GM23338 (cell line): ENCODE measurements around the gene HRAS. TPM values are rescaled to one million over a fixed set of nuclear protein-coding genes. Genes with fewer than 3 reads are reported as not detected.

Source experiments
- ZNF462 ChIP-seq: fragments of 250-450 bp; sonication (Bioruptor Pico); IDR thresholded peaks from 2 replicates; pipeline ENCODE4 v1.5.0; 2020; ENCODE audit warnings: mild to moderate bottlenecking, moderate library complexity
- microRNA counts: library from miRNA; unstranded; fragments of <30 nt; microRNA quantifications from one replicate; lab custom pipeline; 2017
- microRNA-seq: library from miRNA; unstranded; fragments of <30 nt; microRNA quantifications from one replicate; pipeline ENCODE4, GENCODE V29; 2017
- polyA plus RNA-seq: library from polyadenylated mRNA; unstranded; fragments of >200 nt; fragmentation: Nextera tagmentation; extraction: Ambion mirVana; gene quantifications from 2 replicates; pipeline ENCODE4 v1.2.1, GENCODE V29; 2016
- small RNA-seq: library from RNA; depleted of rRNA; stranded (forward); fragments of <200 nt; gene quantifications from one replicate; pipeline ENCODE3, GENCODE V24; 2014; ENCODE audit warnings: low replicate concordance
- total RNA-seq: library from RNA; depleted of rRNA; stranded (reverse); fragments of >200 nt; shearing (Covaris generic); gene quantifications from 2 replicates; pipeline ENCODE4 v1.2.3, GENCODE V29; 2014; rRNA removed

The HRAS gene
- total and polyA plus RNA-seq, 2 experiments from 2014 or later, result 37.9 to 48.7 TPM

GRCh38 chr11:484616-485015 lies 50.8 kb downstream of the HRAS start (continued):
- TF ChIP-seq ZNF462 (CRISPR knock-in tag), result no peak

MicroRNA genes within 50 kb of the gene (microRNA counts, 767-probe panel; counts per million panel counts)
- microRNA hsa-miR-210 (lab: Ali Mortazavi, UCI), result not detected

Small RNAs within 50 kb of the gene (microRNA-seq; reads per million reads assigned to microRNA genes)
- 69.5 reads per million, percentile 60 among the genes with 10 or more reads in this experiment for gene MIR210

Small RNAs within 50 kb of the gene (small RNA-seq; reads per million reads assigned to genes)
- 4.9 reads per million, percentile 93 among the genes with 10 or more reads in this experiment for gene MIR210

Other genes starting within 250 kb of the HRAS start
- 45.4 and 55.8 TPM in 2 replicates for gene PGGHG, start 246.4 kb downstream of the HRAS start, total RNA-seq
- 18.1 and 24.9 TPM in 2 replicates for gene PGGHG, start 246.4 kb downstream of the HRAS start, polyA plus RNA-seq
- not detected in 2 replicates for gene IFITM5, start 236.1 kb downstream of the HRAS start, total RNA-seq
- gene IFITM5, start 236.1 kb downstream of the HRAS start, polyA plus RNA-seq, result 0.42 TPM in 1 of 2 replicates, not detected in the other
- gene IFITM2, start 227.8 kb downstream of the HRAS start, total RNA-seq, result 57.3 and 91.2 TPM in 2 replicates
- 857 and 906 TPM in 2 replicates for gene IFITM2, start 227.8 kb downstream of the HRAS start, polyA plus RNA-seq
- gene IFITM1, start 221.5 kb downstream of the HRAS start, total RNA-seq, result 396 and 409 TPM in 2 replicates
- gene IFITM1, start 221.5 kb downstream of the HRAS start, polyA plus RNA-seq, result 1,180 and 1,194 TPM in 2 replicates
- 72.4 and 82.3 TPM in 2 replicates for gene IFITM3, start 214.7 kb downstream of the HRAS start, total RNA-seq
- gene IFITM3, start 214.7 kb downstream of the HRAS start, polyA plus RNA-seq, result 829 and 840 TPM in 2 replicates
- gene B4GALNT4, start 166.1 kb downstream of the HRAS start, total RNA-seq, result 55.2 and 92.6 TPM in 2 replicates
- gene B4GALNT4, start 166.1 kb downstream of the HRAS start, polyA plus RNA-seq, result 49.9 and 53.5 TPM in 2 replicates
- gene PKP3, start 141.4 kb downstream of the HRAS start, total RNA-seq, result 18.7 and 23.0 TPM in 2 replicates
- 6.1 and 7.2 TPM in 2 replicates for gene PKP3, start 141.4 kb downstream of the HRAS start, polyA plus RNA-seq
- gene SIGIRR, start 120.6 kb downstream of the HRAS start, total RNA-seq, result 59.1 and 63.0 TPM in 2 replicates
- gene SIGIRR, start 120.6 kb downstream of the HRAS start, polyA plus RNA-seq, result 72.2 and 96.2 TPM in 2 replicates
- 6.5 and 10.2 TPM in 2 replicates for gene ANO9, start 93.6 kb downstream of the HRAS start, total RNA-seq
- gene ANO9, start 93.6 kb downstream of the HRAS start, polyA plus RNA-seq, result 7.5 and 9.0 TPM in 2 replicates
- gene PTDSS2, start 85.3 kb downstream of the HRAS start, total RNA-seq, result 46.6 and 145 TPM in 2 replicates
- 22.7 and 23.8 TPM in 2 replicates for gene PTDSS2, start 85.3 kb downstream of the HRAS start, polyA plus RNA-seq
- gene RNH1, start 28.3 kb downstream of the HRAS start, total RNA-seq, result 50.4 and 56.3 TPM in 2 replicates
- gene RNH1, start 28.3 kb downstream of the HRAS start, polyA plus RNA-seq, result 32.3 and 33.3 TPM in 2 replicates
- gene LRRC56, start 2.0 kb upstream of the HRAS start, total RNA-seq, result 0.54 and 0.87 TPM in 2 replicates
- 0.52 and 0.73 TPM in 2 replicates for gene LRRC56, start 2.0 kb upstream of the HRAS start, polyA plus RNA-seq
- 1.3 and 1.8 TPM in 2 replicates for gene LMNTD2, start 25.2 kb upstream of the HRAS start, total RNA-seq
- gene LMNTD2, start 25.2 kb upstream of the HRAS start, polyA plus RNA-seq, result 1.9 and 2.1 TPM in 2 replicates
- gene RASSF7, start 25.4 kb upstream of the HRAS start, total RNA-seq, result 59.1 and 64.8 TPM in 2 replicates
- gene RASSF7, start 25.4 kb upstream of the HRAS start, polyA plus RNA-seq, result 37.6 and 39.6 TPM in 2 replicates
- gene PHRF1, start 40.9 kb upstream of the HRAS start, total RNA-seq, result 33.9 and 45.9 TPM in 2 replicates
- gene PHRF1, start 40.9 kb upstream of the HRAS start, polyA plus RNA-seq, result 11.0 and 11.6 TPM in 2 replicates
- gene IRF7, start 80.4 kb upstream of the HRAS start, total RNA-seq, result 13.8 and 17.3 TPM in 2 replicates
- gene IRF7, start 80.4 kb upstream of the HRAS start, polyA plus RNA-seq, result 11.4 and 12.3 TPM in 2 replicates
- not detected in 2 replicates for gene CDHR5, start 89.4 kb upstream of the HRAS start, total RNA-seq
- not detected in 2 replicates for gene CDHR5, start 89.4 kb upstream of the HRAS start, polyA plus RNA-seq
- gene SCT, start 91.6 kb upstream of the HRAS start, total RNA-seq, result not detected in 2 replicates
- 2.6 and 3.8 TPM in 2 replicates for gene SCT, start 91.6 kb upstream of the HRAS start, polyA plus RNA-seq
- 0.27 and 1.0 TPM in 2 replicates for gene DRD4, start 101.7 kb upstream of the HRAS start, total RNA-seq
- 1.3 and 1.8 TPM in 2 replicates for gene DRD4, start 101.7 kb upstream of the HRAS start, polyA plus RNA-seq
- gene DEAF1, start 159.6 kb upstream of the HRAS start, total RNA-seq, result 33.5 and 42.6 TPM in 2 replicates
- gene DEAF1, start 159.6 kb upstream of the HRAS start, polyA plus RNA-seq, result 47.8 and 49.3 TPM in 2 replicates
- gene TMEM80, start 160.2 kb upstream of the HRAS start, total RNA-seq, result 12.8 and 13.1 TPM in 2 replicates
- gene TMEM80, start 160.2 kb upstream of the HRAS start, polyA plus RNA-seq, result 25.1 and 25.4 TPM in 2 replicates
- gene EPS8L2, start 170.7 kb upstream of the HRAS start, total RNA-seq, result 34.1 and 38.7 TPM in 2 replicates
- 56.5 and 59.4 TPM in 2 replicates for gene EPS8L2, start 170.7 kb upstream of the HRAS start, polyA plus RNA-seq
- 339 and 353 TPM in 2 replicates for gene TALDO1, start 211.9 kb upstream of the HRAS start, total RNA-seq
- gene TALDO1, start 211.9 kb upstream of the HRAS start, polyA plus RNA-seq, result 402 and 411 TPM in 2 replicates
- 28.0 and 51.0 TPM in 2 replicates for gene GATD1, start 241.9 kb upstream of the HRAS start, total RNA-seq
- 39.3 and 44.9 TPM in 2 replicates for gene GATD1, start 241.9 kb upstream of the HRAS start, polyA plus RNA-seq